HCT116 (cell line): ENCODE results near the gene HOXB2. TPM values are rescaled to one million over a fixed set of nuclear protein-coding genes. Genes with fewer than 3 reads are reported as not detected.

ENCODE experiments used
- ATAC-seq: fragments of 200-7000 bp; cut with Tn5 transposase; 2 replicates; pipeline ENCODE4 v1.9.1; 2020; ENCODE audit warnings: mild to moderate bottlenecking, moderate library complexity
- BruUV-seq: library from RNA; stranded (reverse); fragments of 400-500 nt; replicated peaks from 2 replicates; lab custom pipeline; 2021; lab: Mats Ljungman, UMichigan
- CTCF ChIA-PET: fragments of 300-600 bp; sonication (Branson Sonifier 250); formaldehyde crosslinking; loops from one replicate; lab custom pipeline; 2021; ENCODE audit warnings: antibody characterized with exemption; lab: Charles Lee
- POLR2A ChIA-PET: fragments of 300-600, 350-600 bp; sonication (Branson Sonifier 250); formaldehyde crosslinking; loops from one replicate; lab custom pipeline; 2021; ENCODE audit warnings: antibody characterized with exemption; lab: Charles Lee
- RAD21 ChIA-PET, 2 experiments: fragments of 300-600 bp; sonication (Branson Sonifier 250); formaldehyde crosslinking; loops; one replicate each; lab custom pipeline; 2023; ENCODE audit warnings: low total read pairs in 2 of 2; ENCODE audit not compliant: uncharacterized antibody in 2 of 2, unreplicated experiment in 2 of 2, low non-redundant PET in 1 of 2; lab: Charles Lee
- DNase-seq: peaks from one replicate; pipeline ENCODE4 v3.0.0-alpha.2; 2010; ENCODE audit warnings: low read depth, low spot score
- H2AFZ ChIP-seq: fragments of 200-600 bp; shearing (Covaris generic), sonication (generic); 2 replicates; pipeline ENCODE4 v1.6.1; 2017; ENCODE audit warnings: low read depth, mixed run types, mixed read lengths, antibody characterized with exemption, low read length; ENCODE audit not compliant: poor library complexity, severe bottlenecking
- H3K27ac ChIP-seq: 2 replicates; pipeline ENCODE4 v1.5.1; 2012; ENCODE audit warnings: low read depth, low read length
- H3K27me3 ChIP-seq: fragments of 200-600 bp; sonication (generic); 2 replicates; pipeline ENCODE4 v1.6.1; 2016; ENCODE audit warnings: mixed run types, low read length, mixed read lengths; ENCODE audit not compliant: insufficient read depth
- H3K36me3 ChIP-seq, 2 experiments: fragments of 200-500 bp in 1 of 2; fragments of 200-600 bp in 1 of 2; sonication (Bioruptor generic) in 1 of 2; sonication (generic) in 1 of 2; 2 replicates each; pipeline versions ENCODE4 v1.5.1 to v1.6.1; 2014 to 2016; ENCODE audit warnings: low read length in 2 of 2, inconsistent platforms in 1 of 2, mixed read lengths in 1 of 2, mixed run types in 1 of 2; ENCODE audit not compliant: insufficient read depth in 2 of 2, control insufficient read depth in 1 of 2
- H3K4me1 ChIP-seq, 2 experiments: fragments of 200-600 bp in 1 of 2; sonication (generic) in 1 of 2; 2 replicates each; pipeline versions ENCODE4 v1.5.1 to v1.6.1; 2012 to 2017; ENCODE audit warnings: low read length in 2 of 2, inconsistent platforms in 1 of 2, mild to moderate bottlenecking in 1 of 2, mixed read lengths in 1 of 2, mixed run types in 1 of 2, moderate library complexity in 1 of 2; ENCODE audit not compliant: insufficient read depth in 2 of 2, control insufficient read depth in 1 of 2
- H3K4me2 ChIP-seq: fragments of 200-600 bp; sonication (generic); 2 replicates; pipeline ENCODE4 v1.6.1; 2017; ENCODE audit warnings: mixed run types, low read length, mixed read lengths
- H3K4me3 ChIP-seq, 2 experiments: fragments of 200-600 bp in 1 of 2; sonication (generic) in 1 of 2; replicated peaks in 1 of 2; 2 replicates each; pipeline ENCODE4 v1.5.1; 2011 to 2016; ENCODE audit warnings: low read length in 2 of 2, control low read depth in 1 of 2, low read depth in 1 of 2, mild to moderate bottlenecking in 1 of 2, mixed read lengths in 1 of 2, mixed run types in 1 of 2
- H3K79me2 ChIP-seq: fragments of 200-600 bp; sonication (generic); 2 replicates; pipeline ENCODE4 v1.6.1; 2017; ENCODE audit warnings: mild to moderate bottlenecking, mixed run types, low read length, moderate library complexity, mixed read lengths; ENCODE audit not compliant: insufficient read depth
- H3K9ac ChIP-seq: fragments of 200-600 bp; sonication (generic); 2 replicates; pipeline ENCODE4 v1.6.1; 2016; ENCODE audit warnings: low read length, mixed read lengths
- H3K9me2 ChIP-seq: fragments of 200-600 bp; sonication (generic), shearing (Covaris generic); 2 replicates; pipeline ENCODE4 v1.6.1; 2017; ENCODE audit warnings: mixed run types, mild to moderate bottlenecking, moderate library complexity; ENCODE audit not compliant: insufficient read depth
- H3K9me3 ChIP-seq, 2 experiments: fragments of 200-500 bp in 1 of 2; fragments of 200-600 bp in 1 of 2; sonication (Bioruptor generic) in 1 of 2; sonication (generic) in 1 of 2; 2 replicates each; pipeline ENCODE4 v1.6.1; 2014 to 2017; ENCODE audit warnings: low read length in 2 of 2, mixed read lengths in 2 of 2, inconsistent platforms in 1 of 2, low read depth in 1 of 2, mild to moderate bottlenecking in 1 of 2, mixed run types in 1 of 2, moderate library complexity in 1 of 2; ENCODE audit not compliant: control insufficient read depth in 1 of 2, insufficient read depth in 1 of 2
- H4K20me1 ChIP-seq: fragments of 200-600 bp; sonication (generic), shearing (Covaris generic); 2 replicates; pipeline ENCODE4 v1.6.1; 2017; ENCODE audit warnings: mixed run types, mild to moderate bottlenecking, moderate library complexity; ENCODE audit not compliant: insufficient read depth
- EZH2 ChIP-seq: fragments of 200-600 bp; sonication (generic); IDR thresholded peaks from 2 replicates; pipeline ENCODE4 v1.6.1; 2017; ENCODE audit warnings: antibody characterized with exemption, mixed run types
- RAD21 ChIP-seq: IDR thresholded peaks from 2 replicates; pipeline ENCODE4 v1.6.1; 2012; ENCODE audit warnings: low read depth, mild to moderate bottlenecking
- SRF ChIP-seq: IDR thresholded peaks from 2 replicates; pipeline ENCODE4 v1.6.1; 2012; ENCODE audit warnings: low read depth
- TCF7L2 ChIP-seq: IDR thresholded peaks from 2 replicates; pipeline ENCODE4 v1.7.0; 2011; ENCODE audit warnings: borderline replicate concordance, inconsistent platforms; ENCODE audit not compliant: insufficient read depth, insufficient read length; ENCODE audit errors: extremely low read depth
- ZFX ChIP-seq: fragments of 450-650 bp; IDR thresholded peaks from 2 replicates; pipeline ENCODE4 v1.6.1; 2017
- ZNF274 ChIP-seq: fragments of 200-500 bp; sonication (Bioruptor generic); IDR thresholded peaks from 2 replicates; pipeline ENCODE4 v1.6.1; 2014; ENCODE audit warnings: mild to moderate bottlenecking, low read depth, low read length, inconsistent platforms
- intact Hi-C: fragments of 100-400 bp; cut with micrococcal nuclease; formaldehyde crosslinking; loops from 2 replicates; pipeline ENCODE4 v1.10.0; 2022
- total RNA-seq: library from RNA; stranded (reverse); gene quantifications from one replicate; pipeline ENCODE4 v1.2.1, GENCODE V29; 2021; ENCODE audit not compliant: unreplicated experiment
- TF ChIP-seq, protein P1 (sequence below): IDR thresholded peaks from 2 replicates; pipeline ENCODE4 v1.6.1; 2012
- TF ChIP-seq, protein P2 (sequence below): IDR thresholded peaks from 2 replicates; pipeline ENCODE4 v1.6.1; 2011; ENCODE audit warnings: mild to moderate bottlenecking, low read length, moderate library complexity; ENCODE audit not compliant: insufficient replicate concordance; ENCODE audit errors: extremely low read depth

HOXB2 gene
- total RNA-seq, 1 experiment from 2014 or later: 2.0 TPM

GRCh38 chr17:48589060-48589830 lies 44.3 kb upstream of the HOXB2 start:
- intact Hi-C loops: no loop called here
- H3K27ac ChIP-seq: peak overlapping the region; percentile 91
- POLR2A ChIA-PET: interaction anchor here (0.7 kb wide), 1 partner anchor 21 kb away, joined by 3 read pairs; no protein-coding TSS in a partner anchor
- H3K9ac ChIP-seq: no peak overlapping the region
- H2AFZ ChIP-seq: no peak overlapping the region
- no TSS peak for BruUV-seq
- TF ChIP-seq ZFX (no peak), RAD21 (no peak), ZNF274 (no peak), SRF (no peak), EZH2 (no peak), TCF7L2 (no peak)
- TF ChIP-seq, protein P1, sequence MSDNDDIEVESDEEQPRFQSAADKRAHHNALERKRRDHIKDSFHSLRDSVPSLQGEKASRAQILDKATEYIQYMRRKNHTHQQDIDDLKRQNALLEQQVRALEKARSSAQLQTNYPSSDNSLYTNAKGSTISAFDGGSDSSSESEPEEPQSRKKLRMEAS: no peak
- TF ChIP-seq, protein P2, sequence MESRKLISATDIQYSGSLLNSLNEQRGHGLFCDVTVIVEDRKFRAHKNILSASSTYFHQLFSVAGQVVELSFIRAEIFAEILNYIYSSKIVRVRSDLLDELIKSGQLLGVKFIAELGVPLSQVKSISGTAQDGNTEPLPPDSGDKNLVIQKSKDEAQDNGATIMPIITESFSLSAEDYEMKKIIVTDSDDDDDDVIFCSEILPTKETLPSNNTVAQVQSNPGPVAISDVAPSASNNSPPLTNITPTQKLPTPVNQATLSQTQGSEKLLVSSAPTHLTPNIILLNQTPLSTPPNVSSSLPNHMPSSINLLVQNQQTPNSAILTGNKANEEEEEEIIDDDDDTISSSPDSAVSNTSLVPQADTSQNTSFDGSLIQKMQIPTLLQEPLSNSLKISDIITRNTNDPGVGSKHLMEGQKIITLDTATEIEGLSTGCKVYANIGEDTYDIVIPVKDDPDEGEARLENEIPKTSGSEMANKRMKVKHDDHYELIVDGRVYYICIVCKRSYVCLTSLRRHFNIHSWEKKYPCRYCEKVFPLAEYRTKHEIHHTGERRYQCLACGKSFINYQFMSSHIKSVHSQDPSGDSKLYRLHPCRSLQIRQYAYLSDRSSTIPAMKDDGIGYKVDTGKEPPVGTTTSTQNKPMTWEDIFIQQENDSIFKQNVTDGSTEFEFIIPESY: no peak
- TF ChIP-seq, all 23 proteins: peak for 0
- RAD21 ChIA-PET: interaction anchor here in 1 of 2 experiments (1.0 kb wide), 2 partner anchors 253 to 330 kb away, joined by 3 read pairs; no protein-coding TSS in a partner anchor
- ATAC-seq (no peak), DNase-seq (no peak)
- Histone ChIP-seq H3K36me3 (peaks cover 3 to 8% of the 10 kb centered on the region in 2 experiments; a peak in 3 of 4 replicates), H3K9me3 (no peaks in the 10 kb centered on the region), H3K4me3 (no peak overlapping the region), H4K20me1 (no peaks in the 10 kb centered on the region), H3K4me2 (no peak overlapping the region), H3K79me2 (peaks cover 54% of the 10 kb centered on the region), H3K9me2 (no peaks in the 10 kb centered on the region), H3K4me1 (peaks cover 12 to 52% of the 10 kb centered on the region in 2 experiments), H3K27me3 (no peaks in the 10 kb centered on the region)
- CTCF ChIA-PET: interaction anchor here (1.3 to 2.0 kb wide), 6 partner anchors 29 to 562 kb away, joined by 3 to 9 read pairs (median 4); no protein-coding TSS in a partner anchor
